ENCODE measurements around the gene COL5A3. TPM values are rescaled to one million over a fixed set of nuclear protein-coding genes. Genes with fewer than 3 reads are reported as not detected.

The COL5A3 gene
- total RNA-seq, 2 donors from 2014 or later = not detected

DNA sequence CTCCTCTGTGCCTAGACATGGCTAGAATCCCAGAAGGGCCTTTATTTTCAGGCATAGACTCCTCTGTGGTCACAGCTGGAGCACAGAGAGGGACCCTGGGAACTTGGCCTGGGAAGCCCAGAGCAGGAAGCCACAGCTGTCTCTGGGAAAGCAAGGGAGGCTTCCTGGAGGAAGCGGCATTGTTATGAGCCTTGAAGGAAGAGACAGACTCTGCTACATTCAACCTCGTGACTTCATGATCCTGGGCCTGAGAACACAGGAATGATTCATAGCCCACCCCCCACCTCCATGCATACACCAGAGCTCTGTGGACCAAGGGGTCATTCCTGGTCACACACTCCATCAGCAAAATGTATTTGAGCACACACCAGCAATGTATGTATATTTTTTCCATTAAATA, 11.6 kb upstream of the COL5A3 start:
- Mint-ChIP-seq H3K9me3 (no peaks in the 10 kb centered on the region), H3K4me3 (no peak overlapping the region), H3K36me3 (no peaks in the 10 kb centered on the region), H3K4me1 (ENCODE audit: low read depth in 2 of 2) (no peaks in the 10 kb centered on the region), H3K27ac (no peak overlapping the region), H3K27me3 (peaks cover 8 to 12% of the 10 kb centered on the region in 2 donors)
- DNase-seq (ENCODE audit: low spot score) (no peak), ATAC-seq (no peak)

DNA sequence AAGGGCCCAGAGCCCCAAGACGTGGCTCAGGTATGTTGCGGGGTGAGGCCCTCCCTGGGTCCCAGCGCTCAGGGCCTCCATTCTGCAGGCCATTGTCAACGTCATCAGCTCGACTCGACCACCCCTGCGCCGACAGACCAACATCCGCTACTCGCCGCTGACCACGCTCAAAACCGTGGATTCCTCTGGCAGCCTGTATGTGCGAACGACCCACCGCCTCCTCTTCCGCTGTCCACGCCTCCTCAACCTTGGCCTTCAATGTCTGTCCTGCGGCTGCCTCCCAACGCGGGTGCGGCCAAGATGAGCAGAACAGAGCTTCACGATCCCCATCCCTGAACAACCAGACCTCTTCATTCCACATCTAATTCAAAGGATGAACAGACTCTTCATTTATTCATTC, 11.1 kb upstream of the COL5A3 start:
- Mint-ChIP-seq H3K27me3 (peaks cover 4 to 11% of the 10 kb centered on the region in 2 donors), H3K27ac (no peak overlapping the region), H3K4me1 (ENCODE audit: low read depth in 2 of 2) (no peaks in the 10 kb centered on the region), H3K36me3 (no peaks in the 10 kb centered on the region), H3K9me3 (no peaks in the 10 kb centered on the region), H3K4me3 (no peak overlapping the region)
- peak in 1 of 2 donors; percentile 36 for ATAC-seq
- no peak for DNase-seq (ENCODE audit: low spot score)

DNA sequence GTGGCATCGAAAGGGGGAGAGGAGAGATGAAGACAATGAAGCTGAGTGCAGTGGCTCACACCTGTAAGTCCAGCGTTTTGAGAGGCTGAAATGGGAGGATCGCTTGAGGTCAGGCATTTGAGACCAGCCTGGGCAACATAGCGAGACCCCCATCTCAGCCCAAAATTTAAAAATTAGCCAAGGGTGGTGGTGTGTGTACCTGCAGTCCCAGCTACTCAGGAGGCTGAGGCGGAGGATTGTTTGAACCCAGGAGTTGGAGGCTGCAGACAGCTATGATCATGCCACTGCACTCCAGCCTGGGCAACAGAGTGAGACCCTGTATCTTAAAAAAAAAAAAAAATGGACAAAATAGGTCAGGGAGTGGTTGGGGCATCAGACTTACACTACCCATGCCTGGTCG, 10.5 kb upstream of the COL5A3 start:
- peaks cover 0 to 11% of the 10 kb centered on the region in 2 donors for H3K27me3 Mint-ChIP-seq
- ATAC-seq = no peak
- no peaks in the 10 kb centered on the region for H3K9me3 Mint-ChIP-seq
- H3K36me3 Mint-ChIP-seq = no peaks in the 10 kb centered on the region
- H3K27ac Mint-ChIP-seq = no peak overlapping the region
- H3K4me1 Mint-ChIP-seq (ENCODE audit: low read depth in 2 of 2) = no peaks in the 10 kb centered on the region
- H3K4me3 Mint-ChIP-seq = no peak overlapping the region
- DNase-seq (ENCODE audit: low spot score) = no peak

DNA sequence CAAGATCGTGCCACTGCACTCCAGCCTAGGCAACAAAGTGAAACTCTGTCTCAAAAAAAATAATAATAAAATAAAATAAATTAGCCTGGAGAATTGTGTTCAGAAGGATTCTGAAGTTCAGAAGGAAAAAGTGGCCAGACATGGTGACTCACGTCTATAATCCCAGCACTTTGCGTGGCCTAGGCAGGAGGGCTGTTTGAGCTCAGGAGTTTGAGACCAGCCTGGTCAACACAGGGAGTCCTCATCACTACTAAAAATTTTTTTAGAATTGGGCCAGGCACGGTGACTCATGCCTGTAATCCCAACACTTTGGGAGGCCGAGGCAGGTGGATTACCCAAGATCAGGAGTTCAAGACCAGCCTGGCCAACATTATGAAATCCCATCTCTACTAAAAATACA, 8.9 kb upstream of the COL5A3 start:
- Mint-ChIP-seq H3K4me3 (no peak overlapping the region), H3K4me1 (ENCODE audit: low read depth in 2 of 2) (no peaks in the 10 kb centered on the region), H3K36me3 (no peaks in the 10 kb centered on the region), H3K9me3 (no peaks in the 10 kb centered on the region), H3K27ac (no peak overlapping the region), H3K27me3 (peaks cover 0 to 11% of the 10 kb centered on the region in 2 donors)
- no peak for ATAC-seq
- DNase-seq (ENCODE audit: low spot score) = no peak

DNA sequence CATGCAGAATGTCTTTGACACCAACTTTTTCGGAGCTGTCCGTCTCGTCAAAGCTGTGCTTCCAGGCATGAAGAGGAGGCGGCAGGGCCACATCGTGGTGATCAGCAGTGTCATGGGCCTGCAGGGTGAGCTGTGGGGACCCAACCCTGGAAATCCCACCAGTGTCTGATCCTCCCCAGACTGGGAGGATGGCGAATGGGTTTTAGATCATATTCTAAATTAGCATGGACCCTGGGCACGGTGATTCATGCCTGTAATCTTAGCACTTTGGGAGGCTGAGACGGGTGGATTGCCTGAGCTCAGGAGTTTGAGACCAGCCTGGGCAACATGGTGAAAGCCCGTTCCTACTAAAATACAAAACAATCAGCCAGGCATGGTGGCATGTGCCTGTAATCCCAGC, 8.5 kb upstream of the COL5A3 start:
- no peak for DNase-seq (ENCODE audit: low spot score)
- Mint-ChIP-seq H3K27me3 (peaks cover 0 to 11% of the 10 kb centered on the region in 2 donors), H3K27ac (no peak overlapping the region), H3K4me1 (ENCODE audit: low read depth in 2 of 2) (no peaks in the 10 kb centered on the region), H3K36me3 (no peaks in the 10 kb centered on the region), H3K4me3 (no peak overlapping the region), H3K9me3 (no peaks in the 10 kb centered on the region)
- no peak for ATAC-seq

DNA sequence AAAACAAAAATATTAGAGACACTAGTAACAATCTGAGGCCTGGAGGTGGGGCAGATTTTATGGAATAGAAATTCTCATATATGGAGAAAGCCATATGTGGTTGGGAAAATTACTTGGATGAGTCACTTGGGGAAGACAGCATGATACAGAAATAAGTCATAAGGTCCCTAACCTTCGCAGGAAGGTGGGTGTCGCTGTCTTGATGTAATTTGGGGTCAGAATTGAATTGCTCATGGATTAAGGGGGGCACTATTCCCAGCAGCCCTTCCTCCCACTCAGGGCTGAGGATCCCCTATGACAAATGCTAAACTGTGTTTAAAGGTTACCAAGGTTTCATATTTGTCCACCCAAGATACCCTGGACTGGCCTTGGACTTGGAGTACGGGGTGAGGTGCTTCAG, 8.0 kb upstream of the COL5A3 start:
- no peak overlapping the region for H3K4me3 Mint-ChIP-seq
- no peak for ATAC-seq
- H3K4me1 Mint-ChIP-seq (ENCODE audit: low read depth in 2 of 2) = no peaks in the 10 kb centered on the region
- no peaks in the 10 kb centered on the region for H3K9me3 Mint-ChIP-seq
- DNase-seq (ENCODE audit: low spot score) = no peak
- no peaks in the 10 kb centered on the region for H3K36me3 Mint-ChIP-seq
- H3K27ac Mint-ChIP-seq = no peak overlapping the region
- H3K27me3 Mint-ChIP-seq = peaks cover 1 to 11% of the 10 kb centered on the region in 2 donors

DNA sequence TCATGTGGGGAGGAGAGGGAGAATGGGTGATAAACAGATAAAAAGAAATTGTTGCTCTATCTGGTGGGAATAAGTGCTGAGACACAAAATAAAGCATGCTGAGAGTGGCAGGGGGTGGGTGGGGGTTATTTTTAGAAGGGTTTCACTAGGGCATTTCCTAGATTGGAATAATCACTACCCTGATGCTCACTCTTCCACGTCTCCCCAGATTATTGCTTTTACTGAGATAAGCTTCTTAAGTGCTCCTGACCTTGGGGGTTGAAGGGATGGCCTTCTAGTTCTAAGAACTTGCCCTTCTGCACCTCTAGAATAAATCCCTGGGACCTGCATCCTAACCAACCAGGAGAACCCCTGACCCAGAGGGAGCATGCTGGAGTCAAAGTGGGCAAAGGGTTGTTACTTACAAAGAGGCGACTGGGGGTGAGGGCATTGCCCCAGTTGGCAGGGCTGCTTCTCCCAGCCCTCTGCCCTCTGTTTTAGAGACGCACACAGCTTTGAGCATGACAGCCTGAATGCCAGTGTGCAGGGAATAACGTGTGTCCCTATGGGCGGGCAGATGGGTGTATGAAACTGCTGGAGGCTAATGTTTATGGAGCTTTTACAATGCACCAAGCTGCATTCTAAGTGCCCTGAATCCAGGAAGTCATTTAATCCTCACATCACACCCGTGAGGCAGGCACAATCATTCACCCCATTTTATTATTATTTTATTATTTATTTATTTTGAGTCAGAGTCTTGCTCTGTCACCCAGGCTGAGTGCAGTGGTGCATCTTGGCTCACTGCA, 3.7 kb upstream of the COL5A3 start:
- Mint-ChIP-seq H3K27me3 (peaks cover 23 to 29% of the 10 kb centered on the region in 2 donors), H3K27ac (no peak overlapping the region), H3K4me3 (no peak overlapping the region), H3K9me3 (no peaks in the 10 kb centered on the region), H3K4me1 (ENCODE audit: low read depth in 2 of 2) (peaks cover 7 to 9% of the 10 kb centered on the region in 2 donors), H3K36me3 (no peaks in the 10 kb centered on the region)
- ATAC-seq (no peak), DNase-seq (ENCODE audit: low spot score) (no peak)

DNA sequence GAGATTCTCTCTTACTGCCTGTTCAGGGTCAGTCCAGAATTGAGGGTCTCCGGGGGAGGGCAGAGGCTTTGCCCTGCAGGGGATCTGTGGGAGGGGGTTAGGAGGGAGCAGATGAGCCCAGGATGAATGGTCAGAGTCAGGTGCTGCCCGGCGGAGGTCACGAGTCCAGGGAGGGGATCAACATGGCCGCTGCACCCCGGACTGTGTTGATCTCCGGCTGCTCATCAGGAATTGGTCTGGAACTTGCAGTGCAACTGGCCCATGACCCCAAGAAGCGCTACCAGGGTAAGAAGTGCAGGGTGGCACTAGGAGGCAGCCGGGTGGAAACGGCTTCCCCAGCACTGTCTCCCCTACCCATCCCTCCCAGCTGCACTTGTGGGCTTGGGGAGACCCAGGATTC, 3.0 kb upstream of the COL5A3 start, which contains the start of gene RDH8:
Gene RDH8 (plus strand): TSS at position 168 of the 400 bp plus-strand sequence. CDS start 15 bp downstream, at position 183.
- H3K9me3 Mint-ChIP-seq = no peaks in the 10 kb centered on the region
- no peak within 1 kb of the TSS for H3K27ac Mint-ChIP-seq
- no peak within 1 kb of the TSS for H3K4me3 Mint-ChIP-seq
- H3K4me1 Mint-ChIP-seq (ENCODE audit: low read depth in 2 of 2) = peaks cover 14% of the 10 kb centered on the region in 2 donors
- peaks cover 29 to 36% of the 10 kb centered on the region in 2 donors for H3K27me3 Mint-ChIP-seq
- DNase-seq (ENCODE audit: low spot score) (no peak), ATAC-seq (no peak)
- H3K36me3 Mint-ChIP-seq = no peaks in the 10 kb centered on the region

DNA sequence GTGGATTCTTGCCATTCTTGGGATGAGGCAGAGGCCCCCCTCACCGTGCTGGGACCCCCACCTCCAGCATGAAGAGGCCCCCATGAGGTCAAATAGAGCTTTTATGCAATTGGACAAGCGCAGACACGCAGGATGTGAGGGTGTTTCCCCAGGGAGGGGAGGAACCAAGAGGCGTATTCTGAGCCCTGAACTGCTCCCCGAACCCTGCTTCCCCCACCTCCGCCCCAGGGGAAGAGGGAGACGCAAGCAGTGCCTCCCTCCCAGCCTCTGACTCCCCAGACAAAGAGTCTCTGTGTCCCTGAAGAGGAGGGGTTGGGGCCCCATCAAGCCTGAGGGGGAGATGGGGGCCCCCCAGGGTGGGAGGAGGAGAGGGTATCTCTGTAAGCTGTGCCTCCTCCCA, 1.7 kb upstream of the COL5A3 start:
- Mint-ChIP-seq H3K27ac (no peak overlapping the region), H3K4me1 (ENCODE audit: low read depth in 2 of 2) (peaks cover 24 to 27% of the 10 kb centered on the region in 2 donors), H3K36me3 (no peaks in the 10 kb centered on the region), H3K4me3 (no peak overlapping the region), H3K9me3 (no peaks in the 10 kb centered on the region), H3K27me3 (peaks cover 39 to 42% of the 10 kb centered on the region in 2 donors)
- DNase-seq (ENCODE audit: low spot score) = no peak
- no peak for ATAC-seq

DNA sequence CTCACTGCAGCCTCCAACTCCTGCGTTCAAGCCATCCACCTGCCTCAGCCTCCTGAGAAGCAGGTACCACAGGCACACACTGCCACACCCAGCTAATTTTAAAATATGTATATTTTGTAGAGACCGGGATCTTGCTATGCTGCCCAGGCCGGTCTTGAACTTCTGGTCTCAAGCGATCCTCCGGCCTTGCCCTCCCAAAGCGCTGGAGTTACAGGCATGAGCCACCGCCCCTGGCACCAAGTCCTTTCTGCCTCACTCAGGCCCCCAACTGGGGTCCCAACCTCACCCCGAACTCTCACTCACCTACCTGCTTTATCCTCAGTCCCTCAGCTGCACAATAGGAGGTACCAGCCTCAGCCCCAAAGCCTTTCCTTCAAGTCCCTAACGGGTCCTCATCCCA, 635 bp upstream of the COL5A3 start:
- no peak for ATAC-seq
- H3K36me3 Mint-ChIP-seq = no peaks in the 10 kb centered on the region
- H3K27me3 Mint-ChIP-seq = peaks cover 40 to 42% of the 10 kb centered on the region in 2 donors
- DNase-seq (ENCODE audit: low spot score) = no peak
- no peak overlapping the region for H3K27ac Mint-ChIP-seq
- H3K4me3 Mint-ChIP-seq = no peak overlapping the region
- peaks cover 32 to 35% of the 10 kb centered on the region in 2 donors for H3K4me1 Mint-ChIP-seq (ENCODE audit: low read depth in 2 of 2)
- H3K9me3 Mint-ChIP-seq = no peaks in the 10 kb centered on the region

DNA sequence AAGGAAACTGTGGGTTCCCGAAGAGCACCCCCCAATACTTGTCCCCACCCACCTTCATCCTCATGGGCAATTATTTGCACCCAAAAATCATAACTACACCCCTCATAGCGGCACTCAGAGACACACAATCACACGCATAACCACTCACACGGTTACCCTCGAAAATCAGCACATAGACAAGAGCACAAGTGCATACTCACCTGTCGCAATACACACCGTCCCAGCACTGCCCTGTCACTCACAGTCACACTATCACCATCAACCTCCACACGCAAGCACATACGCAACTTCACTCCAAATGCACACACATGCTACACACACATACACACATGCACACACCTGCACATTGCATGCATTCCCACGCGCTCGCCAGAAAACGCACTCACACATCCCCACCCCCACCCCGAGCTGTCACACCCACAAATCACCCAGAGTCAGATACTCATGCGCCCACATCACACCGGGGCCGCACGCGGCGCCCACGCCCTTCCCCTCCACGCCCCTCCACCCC, 535 bp downstream of the COL5A3 start:
- H3K4me1 Mint-ChIP-seq (ENCODE audit: low read depth in 2 of 2) = peaks cover 35 to 42% of the 10 kb centered on the region in 2 donors
- DNase-seq (ENCODE audit: low spot score) = no peak

DNA sequence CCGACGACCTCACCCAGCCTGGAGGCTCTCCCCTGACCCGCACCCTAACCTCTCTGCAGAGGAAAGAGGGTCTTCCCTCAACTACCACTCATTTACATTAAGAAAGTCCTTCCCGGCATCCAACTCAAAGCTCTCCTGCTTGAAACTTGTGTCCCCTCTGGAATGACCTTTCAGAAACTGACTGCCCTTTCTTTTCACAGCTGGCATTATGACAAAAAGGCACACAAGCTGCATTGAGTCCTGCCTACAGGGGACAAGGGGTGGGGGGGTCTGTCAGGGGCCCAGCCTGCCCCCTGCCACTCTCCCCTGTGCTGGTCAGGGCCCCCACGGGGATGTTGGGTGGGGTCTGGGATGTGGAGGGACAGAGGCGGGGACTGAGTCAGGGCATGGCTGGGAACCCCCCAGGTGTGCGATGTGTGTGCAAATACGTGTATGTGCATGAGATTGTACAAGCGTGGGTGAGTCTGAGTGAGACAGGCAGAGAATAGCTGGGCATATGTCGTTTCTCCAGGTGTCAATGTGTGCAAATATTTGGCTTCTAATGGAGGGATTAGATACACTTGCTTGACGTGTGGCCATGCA, 2.0 kb downstream of the COL5A3 start:
- no peaks in the 10 kb centered on the region for H3K36me3 Mint-ChIP-seq
- no peaks in the 10 kb centered on the region for H3K9me3 Mint-ChIP-seq
- peak overlapping the region; percentile 72 for H3K4me3 Mint-ChIP-seq
- H3K27me3 Mint-ChIP-seq = peaks cover 41 to 42% of the 10 kb centered on the region in 2 donors
- ATAC-seq = no peak
- DNase-seq (ENCODE audit: low spot score) = no peak
- H3K27ac Mint-ChIP-seq = no peak overlapping the region
- peaks cover 40 to 52% of the 10 kb centered on the region in 2 donors for H3K4me1 Mint-ChIP-seq (ENCODE audit: low read depth in 2 of 2)

More for the DNA sequence above, 535 bp downstream of the COL5A3 start:
- H3K27ac Mint-ChIP-seq = no peak overlapping the region
- ATAC-seq = peak in 1 of 2 donors; percentile 16
- peaks cover 41 to 42% of the 10 kb centered on the region in 2 donors for H3K27me3 Mint-ChIP-seq
- H3K9me3 Mint-ChIP-seq = no peaks in the 10 kb centered on the region
- peak overlapping the region; percentile 62 for H3K4me3 Mint-ChIP-seq
- no peaks in the 10 kb centered on the region for H3K36me3 Mint-ChIP-seq

DNA sequence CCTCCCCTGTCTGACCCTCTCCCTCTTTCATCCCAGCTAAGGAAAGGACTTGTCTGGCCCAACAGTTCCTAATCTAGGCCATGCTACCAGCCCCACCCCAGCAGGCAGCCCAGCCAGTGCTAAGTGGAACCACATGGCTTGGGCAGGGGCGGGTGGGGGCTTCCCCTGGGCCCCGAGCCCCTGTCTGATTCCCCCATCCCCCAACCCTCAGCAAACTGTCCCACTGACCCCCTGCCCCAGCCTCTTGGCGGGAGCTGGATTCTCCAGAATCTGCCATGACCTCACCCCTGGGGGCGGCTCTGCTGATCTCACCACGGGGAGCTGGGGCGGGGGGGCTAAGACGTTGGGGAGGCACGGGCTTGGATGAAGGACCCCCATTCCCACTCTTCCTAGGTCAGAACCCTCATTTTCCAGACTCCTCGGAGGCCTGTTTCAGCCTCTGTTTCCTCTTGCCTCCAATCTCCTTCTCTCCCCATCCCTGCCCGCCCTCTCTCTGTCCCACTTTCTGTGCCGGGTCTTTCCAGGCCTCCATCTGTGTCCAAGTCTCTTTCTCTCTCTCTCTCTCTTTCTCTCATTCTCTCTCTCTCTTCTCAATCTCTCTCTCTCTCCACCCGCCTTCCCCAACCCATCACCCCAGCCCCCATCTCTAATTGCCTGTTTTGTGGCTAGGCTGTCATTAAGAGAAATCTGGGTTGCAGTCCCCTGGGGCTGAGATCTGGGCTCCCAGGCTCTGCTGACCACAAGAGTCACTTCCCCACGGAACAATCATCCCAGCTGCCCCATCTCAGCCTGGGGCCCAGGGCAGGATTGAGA, 2.7 kb downstream of the COL5A3 start:
- no peaks in the 10 kb centered on the region for H3K36me3 Mint-ChIP-seq
- ATAC-seq = no peak
- peak overlapping the region; percentile 72 for H3K4me3 Mint-ChIP-seq
- H3K27me3 Mint-ChIP-seq = peaks cover 34 to 42% of the 10 kb centered on the region in 2 donors
- peaks cover 45 to 56% of the 10 kb centered on the region in 2 donors for H3K4me1 Mint-ChIP-seq (ENCODE audit: low read depth in 2 of 2)
- peak overlapping the region; percentile 24 to 72 for H3K27ac Mint-ChIP-seq
- DNase-seq (ENCODE audit: low spot score) = no peak
- H3K9me3 Mint-ChIP-seq = no peaks in the 10 kb centered on the region

All from natural killer cell treated with Interleukin-12 subunit alpha and Interleukin-12 subunit beta and Interleukin-15 and Interleukin-18, amount 100 ng/mL, for 72 hours (primary cell).